Progenitor cell of endocrine pancreas (in vitro differentiated cells): Measurements from ENCODE around the gene DLX3. TPM values are rescaled to one million over a fixed set of nuclear protein-coding genes. Genes with fewer than 3 reads are reported as not detected.

Experiments
- DNase-seq: peaks from one replicate; pipeline ENCODE4 v3.0.0; 2021; ENCODE audit warnings: low spot score; ENCODE audit not compliant: unreplicated experiment
- H3K27ac Mint-ChIP-seq: 2 replicates; pipeline ENCODE4 v1.8.0; 2021; ENCODE audit warnings: mild to moderate bottlenecking, moderate library complexity, mixed read lengths
- H3K27me3 Mint-ChIP-seq: 2 replicates; pipeline ENCODE4 v1.8.0; 2021; ENCODE audit warnings: mixed read lengths
- H3K36me3 Mint-ChIP-seq: 2 replicates; pipeline ENCODE4 v1.8.0; 2022; ENCODE audit warnings: mixed read lengths; ENCODE audit not compliant: insufficient read depth
- H3K4me1 Mint-ChIP-seq: 2 replicates; pipeline ENCODE4 v1.8.0; 2021; ENCODE audit warnings: low read depth, mixed read lengths
- H3K4me3 Mint-ChIP-seq: 2 replicates; pipeline ENCODE4 v1.8.0; 2021; ENCODE audit warnings: low read depth, mild to moderate bottlenecking, moderate library complexity, mixed read lengths
- H3K9me3 Mint-ChIP-seq: 2 replicates; pipeline ENCODE4 v1.8.0; 2021; ENCODE audit warnings: low read depth, mixed read lengths
- total RNA-seq: library from RNA; stranded (reverse); gene quantifications from 2 replicates; pipeline ENCODE4 v1.2.1, GENCODE V29; 2021
- TF ChIP-seq, protein P1 (sequence below): fragments of 200-600 bp; sonication (generic); IDR thresholded peaks from one replicate; pipeline ENCODE4 v1.5.0; 2021; ENCODE audit warnings: antibody characterized with exemption, mild to moderate bottlenecking; ENCODE audit not compliant: unreplicated experiment

Gene DLX3
- total RNA-seq, 1 donor from 2014 or later, result 1.8 TPM

GRCh38 chr17:49979748-49980479 is 15.1 kb downstream of the DLX3 start:
- Mint-ChIP-seq H3K27me3 (peaks cover 71% of the 10 kb centered on the region), H3K4me3 (no peak overlapping the region), H3K4me1 (peaks cover 17% of the 10 kb centered on the region), H3K36me3 (no peaks in the 10 kb centered on the region), H3K27ac (no peak overlapping the region), H3K9me3 (no peaks in the 10 kb centered on the region)
- TF ChIP-seq, protein P1, sequence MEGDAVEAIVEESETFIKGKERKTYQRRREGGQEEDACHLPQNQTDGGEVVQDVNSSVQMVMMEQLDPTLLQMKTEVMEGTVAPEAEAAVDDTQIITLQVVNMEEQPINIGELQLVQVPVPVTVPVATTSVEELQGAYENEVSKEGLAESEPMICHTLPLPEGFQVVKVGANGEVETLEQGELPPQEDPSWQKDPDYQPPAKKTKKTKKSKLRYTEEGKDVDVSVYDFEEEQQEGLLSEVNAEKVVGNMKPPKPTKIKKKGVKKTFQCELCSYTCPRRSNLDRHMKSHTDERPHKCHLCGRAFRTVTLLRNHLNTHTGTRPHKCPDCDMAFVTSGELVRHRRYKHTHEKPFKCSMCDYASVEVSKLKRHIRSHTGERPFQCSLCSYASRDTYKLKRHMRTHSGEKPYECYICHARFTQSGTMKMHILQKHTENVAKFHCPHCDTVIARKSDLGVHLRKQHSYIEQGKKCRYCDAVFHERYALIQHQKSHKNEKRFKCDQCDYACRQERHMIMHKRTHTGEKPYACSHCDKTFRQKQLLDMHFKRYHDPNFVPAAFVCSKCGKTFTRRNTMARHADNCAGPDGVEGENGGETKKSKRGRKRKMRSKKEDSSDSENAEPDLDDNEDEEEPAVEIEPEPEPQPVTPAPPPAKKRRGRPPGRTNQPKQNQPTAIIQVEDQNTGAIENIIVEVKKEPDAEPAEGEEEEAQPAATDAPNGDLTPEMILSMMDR, result no peak
- no peak for DNase-seq

- H3K36me3 Mint-ChIP-seq, result no peaks in the 10 kb centered on the region
- H3K4me3 Mint-ChIP-seq, result no peak overlapping the region
- no peak overlapping the region for H3K27ac Mint-ChIP-seq
- peaks cover 75% of the 10 kb centered on the region for H3K27me3 Mint-ChIP-seq
- no peak for DNase-seq
- H3K4me1 Mint-ChIP-seq, result peaks cover 17% of the 10 kb centered on the region
- TF ChIP-seq, protein P1, result no peak
- H3K9me3 Mint-ChIP-seq, result no peaks in the 10 kb centered on the region
These were observed 16.5 kb downstream of the DLX3 start for GRCh38 chr17:49978501-49978900.

DNA sequence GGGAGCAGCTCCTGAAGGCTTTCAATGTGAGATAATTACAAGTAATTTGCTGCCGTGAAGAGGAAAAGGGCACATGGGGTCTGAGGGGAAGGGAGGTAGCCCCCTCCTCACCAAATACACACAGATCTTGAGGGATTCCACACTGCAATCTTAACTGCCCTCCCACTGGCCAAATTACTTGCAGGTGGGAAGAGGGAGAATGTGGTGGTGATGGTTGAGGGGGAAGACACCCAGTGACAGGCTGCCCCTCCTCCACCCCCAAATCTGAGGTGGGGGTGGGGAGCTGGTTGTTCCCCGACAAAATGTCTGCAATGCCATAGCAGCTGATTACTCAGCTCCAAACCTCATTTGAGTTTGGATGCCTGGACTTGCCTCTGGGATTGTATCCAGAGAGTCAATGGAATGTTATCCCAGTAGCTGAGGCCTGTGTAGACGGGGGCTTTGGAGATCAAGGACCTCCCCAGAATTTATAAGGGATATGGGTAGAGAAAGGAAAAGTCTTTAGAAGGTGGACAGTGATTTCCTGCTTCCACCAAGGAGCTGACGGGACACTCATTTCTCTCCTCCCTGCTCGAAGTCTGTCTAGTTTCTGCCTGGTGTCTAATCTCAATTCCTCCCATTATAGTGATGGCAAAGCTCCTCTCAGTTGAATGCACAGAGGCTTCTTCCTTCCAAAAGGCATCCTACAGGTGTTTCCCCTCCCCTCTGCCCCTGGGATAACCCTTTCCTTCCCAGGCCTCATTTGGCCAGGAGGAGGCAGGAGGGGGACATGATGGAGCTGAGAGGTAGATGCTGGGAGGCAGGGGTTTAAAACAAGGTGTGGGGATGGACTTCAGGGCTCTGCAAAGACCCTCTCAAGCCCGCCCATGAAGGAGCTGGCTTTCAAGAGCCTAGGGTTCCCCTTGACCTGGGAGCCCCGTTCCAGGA is 17.3 kb downstream of the DLX3 start:
- no peaks in the 10 kb centered on the region for H3K36me3 Mint-ChIP-seq
- no peaks in the 10 kb centered on the region for H3K9me3 Mint-ChIP-seq
- DNase-seq, result no peak
- TF ChIP-seq, protein P1, result no peak
- H3K27me3 Mint-ChIP-seq, result peaks cover 78% of the 10 kb centered on the region
- H3K27ac Mint-ChIP-seq, result no peak overlapping the region
- H3K4me3 Mint-ChIP-seq, result no peak overlapping the region
- H3K4me1 Mint-ChIP-seq, result peaks cover 17% of the 10 kb centered on the region

DNA sequence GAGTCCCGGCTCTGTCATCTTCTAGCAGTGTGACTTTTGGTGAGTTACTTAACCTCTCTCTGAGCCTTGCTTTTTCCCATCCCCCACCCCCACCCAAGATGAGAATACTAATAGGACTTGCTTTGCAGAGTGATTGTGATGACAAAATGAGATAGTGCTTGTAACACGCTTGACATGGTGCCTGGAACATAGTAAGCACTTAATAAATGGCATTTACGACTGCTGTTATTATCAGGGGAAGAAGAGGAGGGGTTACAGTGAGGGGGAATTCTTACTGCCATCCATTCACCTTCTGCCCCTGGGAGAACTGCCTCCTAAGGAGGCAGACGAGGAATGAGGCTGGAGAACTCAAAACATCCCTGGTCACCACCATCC is 18.2 kb downstream of the DLX3 start:
- no peak overlapping the region for H3K4me3 Mint-ChIP-seq
- H3K36me3 Mint-ChIP-seq, result no peaks in the 10 kb centered on the region
- H3K4me1 Mint-ChIP-seq, result peaks cover 17% of the 10 kb centered on the region
- TF ChIP-seq, protein P1, result no peak
- peaks cover 81% of the 10 kb centered on the region for H3K27me3 Mint-ChIP-seq
- no peak overlapping the region for H3K27ac Mint-ChIP-seq
- H3K9me3 Mint-ChIP-seq, result no peaks in the 10 kb centered on the region
- no peak for DNase-seq

GRCh38 chr17:49976163-49976827 is 18.7 kb downstream of the DLX3 start:
- Mint-ChIP-seq H3K9me3 (no peaks in the 10 kb centered on the region), H3K4me1 (peaks cover 18% of the 10 kb centered on the region), H3K36me3 (no peaks in the 10 kb centered on the region), H3K4me3 (no peak overlapping the region), H3K27ac (no peak overlapping the region), H3K27me3 (peaks cover 82% of the 10 kb centered on the region)
- no peak for DNase-seq
- TF ChIP-seq, protein P1, result no peak
